ENCODE data around the gene BRSK1.

Gene BRSK1

GRCh38 chr19:55252760-55253663 lies 30.8 kb upstream of the BRSK1 start:
- FAIRE-seq (no peak), DNase-seq (ENCODE audit: extremely low spot score, insufficient read length, low read depth) (no peak)

GRCh38 chr19:55253842-55254624 lies 29.8 kb upstream of the BRSK1 start:
- DNase-seq (ENCODE audit: extremely low spot score, insufficient read length, low read depth) (peak; percentile 55), FAIRE-seq (peak; percentile 92)

- no peak for FAIRE-seq
- DNase-seq (ENCODE audit: extremely low spot score, insufficient read length, low read depth) = no peak
Observed at GRCh38 chr19:55254625-55254977, 29.2 kb upstream of the BRSK1 start.

- DNase-seq (ENCODE audit: extremely low spot score, insufficient read length, low read depth) (no peak), FAIRE-seq (peak; percentile 70)
Observed at GRCh38 chr19:55255618-55256423, 28.0 kb upstream of the BRSK1 start.

- FAIRE-seq (no peak), DNase-seq (ENCODE audit: extremely low spot score, insufficient read length, low read depth) (no peak)
Observed at GRCh38 chr19:55256562-55257460, 27.0 kb upstream of the BRSK1 start.

- peak; percentile 44 for FAIRE-seq
- no peak for DNase-seq (ENCODE audit: extremely low spot score, insufficient read length, low read depth)
Observed at GRCh38 chr19:55257461-55258420, 26.1 kb upstream of the BRSK1 start.

GRCh38 chr19:55258476-55258827 lies 25.3 kb upstream of the BRSK1 start:
- FAIRE-seq = no peak

GRCh38 chr19:55258828-55259539 lies 24.8 kb upstream of the BRSK1 start, which contains the start of gene PPP6R1:
PPP6R1 (minus strand) TSS chr19:55259017; CDS start chr19:55247103, 11,914 bp downstream.
- DNase-seq (ENCODE audit: extremely low spot score, insufficient read length, low read depth) = peak; percentile 96
- FAIRE-seq = peak; percentile 93

More at GRCh38 chr19:55258476-55258827, 25.3 kb upstream of the BRSK1 start:
- DNase-seq (ENCODE audit: extremely low spot score, insufficient read length, low read depth) = no peak

GRCh38 chr19:55259540-55260210 lies 24.1 kb upstream of the BRSK1 start:
- no peak for FAIRE-seq
- no peak for DNase-seq (ENCODE audit: extremely low spot score, insufficient read length, low read depth)

GRCh38 chr19:55261671-55262126 lies 22.1 kb upstream of the BRSK1 start:
- no peak for FAIRE-seq
- DNase-seq (ENCODE audit: extremely low spot score, insufficient read length, low read depth) = no peak

GRCh38 chr19:55262359-55262758 lies 21.4 kb upstream of the BRSK1 start:
- DNase-seq (ENCODE audit: extremely low spot score, insufficient read length, low read depth) (no peak), FAIRE-seq (no peak)

- FAIRE-seq = no peak
- no peak for DNase-seq (ENCODE audit: extremely low spot score, insufficient read length, low read depth)
Observed at GRCh38 chr19:55264531-55264930, 19.3 kb upstream of the BRSK1 start.

- no peak for DNase-seq (ENCODE audit: extremely low spot score, insufficient read length, low read depth)
- no peak for FAIRE-seq
Observed at GRCh38 chr19:55265173-55265572, 18.6 kb upstream of the BRSK1 start.

GRCh38 chr19:55265723-55266386 lies 17.9 kb upstream of the BRSK1 start:
- no peak for FAIRE-seq
- DNase-seq (ENCODE audit: extremely low spot score, insufficient read length, low read depth) = no peak

- no peak for FAIRE-seq
- no peak for DNase-seq (ENCODE audit: extremely low spot score, insufficient read length, low read depth)
Observed at GRCh38 chr19:55266404-55266803, 17.4 kb upstream of the BRSK1 start.

GRCh38 chr19:55266840-55267239 lies 17.0 kb upstream of the BRSK1 start:
- no peak for DNase-seq (ENCODE audit: extremely low spot score, insufficient read length, low read depth)
- no peak for FAIRE-seq

Measured in GM18507 (cell line).